IPS DF 6.9 (cell line): ENCODE results near the gene NDUFS6.

Experiments used
- DNase-seq: peaks from one replicate; pipeline ENCODE4 v3.0.0-alpha.2; 2013; ENCODE audit warnings: low read depth, low spot score
- H3K27ac ChIP-seq: one replicate; pipeline ENCODE4 v1.5.1; 2013; ENCODE audit warnings: low read length, control low read depth
- H3K27me3 ChIP-seq: 2 replicates; pipeline ENCODE4 v1.6.1; 2013; ENCODE audit warnings: mild to moderate bottlenecking, low read length; ENCODE audit not compliant: control insufficient read depth, insufficient read depth
- H3K36me3 ChIP-seq: 2 replicates; pipeline ENCODE4 v1.6.1; 2013; ENCODE audit warnings: low read length; ENCODE audit not compliant: control insufficient read depth, insufficient read depth
- H3K4me1 ChIP-seq: 2 replicates; pipeline ENCODE4 v1.6.1; 2013; ENCODE audit warnings: low read length; ENCODE audit not compliant: control insufficient read depth, insufficient read depth
- H3K4me3 ChIP-seq: 2 replicates; pipeline ENCODE4 v1.5.1; 2013; ENCODE audit warnings: mild to moderate bottlenecking, low read length
- H3K9me3 ChIP-seq: 2 replicates; pipeline ENCODE4 v1.6.1; 2013; ENCODE audit warnings: low read length, inconsistent platforms; ENCODE audit not compliant: control insufficient read depth, insufficient read depth
- WGBS: extraction: QIAGEN DNeasy Blood & Tissue Kit; methylation state at CpG from one replicate; pipeline ENCODE4 v1.1.7; 2013; ENCODE audit warnings: mixed read lengths, missing lambda C conversion rate; ENCODE audit not compliant: insufficient read length, insufficient coverage; 5-methylcytosine and 5-hydroxymethylcytosine counted together

NDUFS6 gene

DNA sequence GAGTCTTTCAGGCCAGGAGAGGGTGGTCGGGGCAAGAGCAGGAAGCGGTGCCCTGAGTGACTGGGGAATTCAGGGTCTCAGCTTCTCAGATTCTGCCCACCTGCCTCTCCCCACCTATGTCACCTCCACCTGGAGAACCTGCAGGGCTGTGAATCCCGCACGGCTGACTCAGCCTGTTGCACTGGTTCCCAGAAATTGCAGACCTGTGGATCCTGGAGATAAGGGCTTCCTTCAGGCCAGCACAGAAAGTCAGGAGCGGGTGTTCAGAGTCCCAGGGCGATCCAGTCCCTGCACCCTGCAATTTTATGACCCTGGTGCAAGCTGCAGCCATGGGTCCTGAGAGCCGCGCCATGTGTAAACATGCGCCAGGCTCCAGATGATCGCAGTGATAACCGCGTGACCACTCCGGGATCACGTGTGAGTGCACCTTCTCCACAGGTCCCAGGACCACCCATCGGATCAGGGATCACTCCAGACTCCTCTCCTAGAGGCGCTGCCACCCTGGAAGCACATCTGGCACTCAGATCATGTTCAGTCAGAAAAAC, 63.8 kb downstream of the NDUFS6 start:
- Histone ChIP-seq H3K4me3 (no peak overlapping the region), H3K36me3 (no peaks in the 10 kb centered on the region), H3K9me3 (no peaks in the 10 kb centered on the region), H3K27ac (no peak overlapping the region), H3K4me1 (no peaks in the 10 kb centered on the region), H3K27me3 (no peaks in the 10 kb centered on the region)
- DNase-seq = no peak
- WGBS = no CpG with 5 or more reads among the region's 16 CpGs

DNA sequence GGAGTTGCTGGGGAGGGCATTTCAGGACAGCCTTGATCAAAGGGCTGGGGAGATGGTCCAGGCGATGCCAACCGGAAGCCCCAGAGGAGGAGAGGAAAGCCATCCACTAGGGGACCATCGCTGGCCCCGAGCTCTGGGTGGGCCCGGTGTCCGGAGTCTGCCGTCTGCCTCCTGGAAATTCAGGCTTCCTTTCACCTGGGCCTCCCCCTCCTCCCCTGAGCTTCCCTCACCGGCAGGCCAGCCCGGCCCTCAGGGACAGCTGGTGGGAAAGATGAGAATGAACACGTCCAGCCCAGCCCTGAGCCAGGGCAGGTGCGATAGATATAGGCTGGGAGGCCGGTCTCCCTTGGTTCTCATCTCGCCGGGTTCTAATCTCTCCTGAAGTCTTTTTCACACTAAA, 64.3 kb downstream of the NDUFS6 start:
- no CpG with 5 or more reads among the region's 14 CpGs for WGBS
- DNase-seq = no peak
- Histone ChIP-seq H3K4me3 (no peak overlapping the region), H3K27me3 (no peaks in the 10 kb centered on the region), H3K36me3 (no peaks in the 10 kb centered on the region), H3K27ac (no peak overlapping the region), H3K4me1 (no peaks in the 10 kb centered on the region), H3K9me3 (no peaks in the 10 kb centered on the region)
